ENCODE data around the gene SMCHD1. TPM values are rescaled to one million over a fixed set of nuclear protein-coding genes. Genes with fewer than 3 reads are reported as not detected.
"Not testable (repeated sequence)": the region's sequence is repeated elsewhere in the genome, so short reads cannot be mapped to it uniquely, and the experiment has no call there.

Gene SMCHD1
- total RNA-seq, 1 experiment from 2014 or later: 78.3 TPM

- DNase-seq (ENCODE audit: low spot score): not testable (repeated sequence)
Measured at GRCh38 chr18:2852460-2852859, 196.9 kb downstream of the SMCHD1 start.

DNA sequence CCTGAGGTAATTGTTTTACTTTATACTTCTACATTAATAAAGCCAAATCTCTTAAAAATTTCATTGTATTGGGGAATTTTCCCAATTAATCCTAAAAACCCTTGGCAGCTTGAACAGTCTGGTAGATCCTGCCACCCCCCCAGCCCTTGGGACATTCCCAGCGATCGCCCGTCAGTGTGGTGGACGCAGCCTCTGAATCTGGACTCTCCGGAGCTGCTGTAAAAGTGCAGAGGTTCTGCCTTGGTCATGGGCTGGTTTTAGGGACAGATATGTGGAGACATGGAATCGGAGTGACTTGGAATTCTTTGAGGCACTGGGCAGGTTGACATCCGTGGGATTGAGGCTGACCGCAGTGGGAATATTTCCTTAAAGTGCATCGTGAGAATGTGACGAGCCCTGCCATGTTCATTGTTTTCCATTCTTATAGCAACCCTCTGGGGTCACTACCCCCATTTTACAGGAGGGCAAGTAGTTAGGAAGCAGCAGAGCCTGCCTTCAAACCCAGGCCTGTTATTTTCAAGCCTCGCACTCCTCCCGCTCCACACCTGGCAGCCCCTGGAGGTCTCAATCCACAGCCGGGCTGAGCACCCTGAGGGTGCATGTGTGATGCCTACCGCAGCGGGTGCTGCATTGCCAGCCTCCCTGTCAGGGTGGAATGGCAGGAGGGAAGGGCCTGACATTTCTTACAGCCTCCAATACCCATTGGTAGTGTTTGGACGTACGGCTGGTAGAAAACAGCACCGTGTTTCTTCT is 197.8 kb downstream of the SMCHD1 start:
- no peak for DNase-seq (ENCODE audit: low spot score)

- no peak for DNase-seq (ENCODE audit: low spot score)
Measured at GRCh38 chr18:2853926-2854664, 198.6 kb downstream of the SMCHD1 start.

Other genes starting within 250 kb of the SMCHD1 start
- 11.0 and 13.9 TPM in 2 replicates for gene METTL4, start 84.2 kb upstream of the SMCHD1 start, total RNA-seq (2014; rRNA removed; shearing (Covaris generic))
- 68.7 and 72.7 TPM in 2 replicates for gene NDC80, start 84.2 kb upstream of the SMCHD1 start, total RNA-seq (2014; rRNA removed; shearing (Covaris generic))
- gene EMILIN2, start 191.3 kb downstream of the SMCHD1 start, total RNA-seq (2014; rRNA removed; shearing (Covaris generic)): 1.7 and 4.3 TPM in 2 replicates

Data from A172 (cell line).